Activated T-helper 9 cell treated with anti-CD3 and anti-CD28 coated beads, Interleukin-2, amount 50 U/mL, for 16 hours (primary cell): ENCODE data around the gene SEMA3D.
"Not testable (repeated sequence)": the region's sequence is repeated elsewhere in the genome, so short reads cannot be mapped to it uniquely, and the experiment has no call there.

Source experiments
- DNase-seq: peaks from one replicate; pipeline ENCODE4 v3.0.0-alpha.2; 2020; ENCODE audit warnings: low read depth

The SEMA3D gene

GRCh38 chr7:85030893-85031292 is 156.0 kb downstream of the SEMA3D start:
- DNase-seq = no peak

GRCh38 chr7:85025312-85025756 is 161.5 kb downstream of the SEMA3D start:
- no peak for DNase-seq

- no peak for DNase-seq
Observed at GRCh38 chr7:85023916-85024315, 162.9 kb downstream of the SEMA3D start.

GRCh38 chr7:85023066-85023712 is 163.7 kb downstream of the SEMA3D start:
- DNase-seq = no peak

- no peak for DNase-seq
Observed at GRCh38 chr7:85022064-85022697, 164.7 kb downstream of the SEMA3D start.

- DNase-seq = no peak
Observed at GRCh38 chr7:85021101-85021704, 165.7 kb downstream of the SEMA3D start.

- DNase-seq = no peak
Observed at GRCh38 chr7:85019778-85020177, 167.1 kb downstream of the SEMA3D start.

- no peak for DNase-seq
Observed at GRCh38 chr7:85019176-85019575, 167.7 kb downstream of the SEMA3D start.

- DNase-seq = no peak
Observed at GRCh38 chr7:85018498-85018897, 168.4 kb downstream of the SEMA3D start.

- no peak for DNase-seq
Observed at GRCh38 chr7:85016286-85016685, 170.6 kb downstream of the SEMA3D start.

GRCh38 chr7:85014936-85015660 is 171.8 kb downstream of the SEMA3D start:
- no peak for DNase-seq

GRCh38 chr7:85011127-85011526 is 175.7 kb downstream of the SEMA3D start:
- DNase-seq = no peak

- no peak for DNase-seq
Observed at GRCh38 chr7:85010306-85010705, 176.6 kb downstream of the SEMA3D start.

- DNase-seq = no peak
Observed at GRCh38 chr7:85006754-85007153, 180.1 kb downstream of the SEMA3D start.

- DNase-seq = no peak
Observed at GRCh38 chr7:85004402-85004801, 182.5 kb downstream of the SEMA3D start.

GRCh38 chr7:85001495-85002345 is 185.1 kb downstream of the SEMA3D start:
- DNase-seq = no peak

GRCh38 chr7:85000735-85001350 is 186.0 kb downstream of the SEMA3D start:
- no peak for DNase-seq

GRCh38 chr7:84999450-84999849 is 187.4 kb downstream of the SEMA3D start:
- DNase-seq = no peak

GRCh38 chr7:84998665-84999064 is 188.2 kb downstream of the SEMA3D start:
- DNase-seq = no peak

GRCh38 chr7:84997626-84998025 is 189.2 kb downstream of the SEMA3D start:
- no peak for DNase-seq

- not testable (repeated sequence) for DNase-seq
Observed at GRCh38 chr7:84992954-84993353, 193.9 kb downstream of the SEMA3D start.
